ENCODE results near the gene HBA1. TPM values are rescaled to one million over a fixed set of nuclear protein-coding genes. Genes with fewer than 3 reads are reported as not detected.
"Not testable (repeated sequence)": the region's sequence is repeated elsewhere in the genome, so short reads cannot be mapped to it uniquely, and the experiment has no call there.

Gene HBA1
- polyA plus RNA-seq, 1 donor from 2014 or later = 12.1 TPM

- no peaks in the 10 kb centered on the region for H3K9me3 Mint-ChIP-seq
- no peaks in the 10 kb centered on the region for H3K36me3 Mint-ChIP-seq
- H3K27ac Mint-ChIP-seq = peak overlapping the region in 2 of 3 donors; percentile 42 to 62
- H3K27me3 Mint-ChIP-seq = peaks cover 37% of the 10 kb centered on the region
- peak overlapping the region in 3 of 4 donors; percentile 41 to 68 (median 59) for H3K4me3 Mint-ChIP-seq
- peaks cover 0 to 2% (median 1%) of the 10 kb centered on the region in 3 donors for H3K4me1 Mint-ChIP-seq
These were observed 11.5 kb upstream of the HBA1 start for GRCh38 chr16:164827-165538.

GRCh38 chr16:165539-166374 is 10.7 kb upstream of the HBA1 start, which contains the start of gene HBM:
HBM (plus strand) TSS chr16:165978; CDS start chr16:165998, 20 bp downstream.
- H3K4me1 Mint-ChIP-seq = peaks cover 0 to 2% (median 1%) of the 10 kb centered on the region in 3 donors
- H3K36me3 Mint-ChIP-seq = no peaks in the 10 kb centered on the region
- peak within 1 kb of the TSS; percentile 23 to 62 (median 42) for H3K27ac Mint-ChIP-seq
- H3K9me3 Mint-ChIP-seq = no peaks in the 10 kb centered on the region
- peaks cover 42% of the 10 kb centered on the region for H3K27me3 Mint-ChIP-seq
- peak within 1 kb of the TSS; percentile 59 to 68 (median 66) for H3K4me3 Mint-ChIP-seq

GRCh38 chr16:166375-167121 is 9.9 kb upstream of the HBA1 start:
- Mint-ChIP-seq H3K27me3 (peaks cover 43% of the 10 kb centered on the region), H3K36me3 (no peaks in the 10 kb centered on the region), H3K4me3 (peak overlapping the region in 2 of 4 donors; percentile 27 to 32), H3K27ac (peak overlapping the region in 2 of 3 donors; percentile 59 to 68), H3K4me1 (peaks cover 0 to 2% (median 1%) of the 10 kb centered on the region in 3 donors), H3K9me3 (no peaks in the 10 kb centered on the region)

GRCh38 chr16:167122-167690 is 9.3 kb upstream of the HBA1 start:
- Mint-ChIP-seq H3K36me3 (no peaks in the 10 kb centered on the region), H3K4me3 (peak overlapping the region in 2 of 4 donors; percentile 27 to 32), H3K27ac (peak overlapping the region in 2 of 3 donors; percentile 59 to 68), H3K9me3 (no peaks in the 10 kb centered on the region), H3K4me1 (peaks cover 0 to 1% (median under 1%) of the 10 kb centered on the region in 3 donors), H3K27me3 (peaks cover 46% of the 10 kb centered on the region)

DNA sequence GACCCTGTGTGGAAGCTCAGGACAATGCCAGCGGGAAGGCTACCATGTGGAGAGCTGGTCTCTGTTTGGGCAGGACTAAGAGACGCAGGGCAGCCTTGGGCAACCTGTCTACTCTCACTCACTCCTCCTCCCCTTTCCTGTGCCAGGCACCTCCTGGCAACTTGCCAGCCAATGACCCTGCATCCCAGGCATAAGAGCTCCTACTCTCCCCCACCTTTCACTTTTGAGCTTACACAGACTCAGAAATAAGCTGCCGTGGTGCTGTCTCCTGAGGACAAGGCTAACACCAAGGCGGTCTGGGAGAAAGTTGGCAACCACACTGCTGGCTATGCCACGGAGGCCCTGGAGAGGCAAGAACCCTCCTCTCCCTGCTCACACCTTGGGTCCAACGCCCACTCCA is 8.1 kb upstream of the HBA1 start:
- Mint-ChIP-seq H3K27me3 (peaks cover 47% of the 10 kb centered on the region), H3K36me3 (no peaks in the 10 kb centered on the region), H3K4me1 (peaks cover 0 to 1% (median 0%) of the 10 kb centered on the region in 3 donors), H3K27ac (no peak overlapping the region), H3K4me3 (peak overlapping the region in 1 of 4 donors; percentile 12), H3K9me3 (no peaks in the 10 kb centered on the region)

DNA sequence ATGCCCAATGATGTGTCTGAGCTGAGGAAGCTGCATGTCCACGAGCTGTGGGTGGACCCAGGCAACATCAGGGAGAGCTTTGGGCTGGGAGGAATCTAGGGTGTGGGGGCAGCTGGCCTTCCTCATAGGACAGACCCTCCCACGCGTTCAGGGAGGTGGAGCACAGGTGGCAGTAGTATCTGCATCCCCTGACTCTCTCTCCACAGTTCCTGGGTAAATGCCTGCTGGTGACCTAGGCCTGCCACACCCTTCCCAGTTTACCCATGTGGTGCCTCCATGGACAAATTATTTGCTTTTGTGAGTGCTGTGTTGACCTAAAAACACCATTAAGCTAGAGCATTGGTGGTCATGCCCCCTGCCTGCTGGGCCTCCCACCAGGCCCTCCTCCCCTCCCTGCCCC is 7.5 kb upstream of the HBA1 start:
- no peak overlapping the region for H3K27ac Mint-ChIP-seq

GRCh38 chr16:170088-170507 is 6.4 kb upstream of the HBA1 start:
- peaks cover 56% of the 10 kb centered on the region for H3K27me3 Mint-ChIP-seq
- not testable (repeated sequence) for H3K9me3 Mint-ChIP-seq, H3K4me3 Mint-ChIP-seq, H3K36me3 Mint-ChIP-seq, H3K27ac Mint-ChIP-seq, H3K4me1 Mint-ChIP-seq

More for the DNA sequence above, 7.5 kb upstream of the HBA1 start:
- Mint-ChIP-seq H3K4me1 (peaks cover 0 to 2% (median 0%) of the 10 kb centered on the region in 3 donors), H3K27me3 (peaks cover 49% of the 10 kb centered on the region), H3K4me3 (no peak overlapping the region), H3K36me3 (no peaks in the 10 kb centered on the region), H3K9me3 (no peaks in the 10 kb centered on the region)

DNA sequence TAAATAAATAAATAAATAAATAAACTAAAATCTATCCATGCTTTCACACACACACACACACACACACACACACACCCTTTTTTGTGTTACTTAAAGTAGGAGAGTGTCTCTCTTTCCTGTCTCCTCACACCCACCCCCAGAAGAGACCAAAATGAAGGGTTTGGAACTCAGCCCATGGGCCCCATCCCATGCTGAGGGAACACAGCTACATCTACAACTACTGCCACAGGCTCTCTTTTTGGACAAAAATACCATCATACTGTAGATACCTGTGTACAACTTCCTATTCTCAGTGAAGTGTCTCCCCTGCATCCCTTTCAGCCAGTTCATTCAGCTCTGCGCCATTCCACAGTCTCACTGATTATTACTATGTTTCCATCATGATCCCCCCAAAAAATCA is 5.7 kb upstream of the HBA1 start:
- peaks cover 0 to 2% (median 0%) of the 10 kb centered on the region in 3 donors for H3K9me3 Mint-ChIP-seq
- no peaks in the 10 kb centered on the region for H3K36me3 Mint-ChIP-seq
- no peak overlapping the region for H3K27ac Mint-ChIP-seq
- H3K4me3 Mint-ChIP-seq = no peak overlapping the region
- peaks cover 56% of the 10 kb centered on the region for H3K27me3 Mint-ChIP-seq
- H3K4me1 Mint-ChIP-seq = peaks cover 0 to 7% (median 4%) of the 10 kb centered on the region in 3 donors

GRCh38 chr16:172374-172941 is 4.0 kb upstream of the HBA1 start, which contains the start of gene HBA2:
HBA2 (plus strand) TSS chr16:172876; CDS start chr16:172913, 37 bp downstream.
- peak within 1 kb of the TSS in 1 of 3 donors; percentile 59 for H3K27ac Mint-ChIP-seq
- peaks cover 48% of the 10 kb centered on the region for H3K27me3 Mint-ChIP-seq
- H3K4me3 Mint-ChIP-seq = peak within 1 kb of the TSS in 1 of 4 donors; percentile 39
- not testable (repeated sequence) for H3K36me3 Mint-ChIP-seq, H3K4me1 Mint-ChIP-seq, H3K9me3 Mint-ChIP-seq

- H3K27ac Mint-ChIP-seq = peak overlapping the region in 1 of 3 donors; percentile 59
- not testable (repeated sequence) for H3K9me3 Mint-ChIP-seq, H3K36me3 Mint-ChIP-seq, H3K4me3 Mint-ChIP-seq, H3K4me1 Mint-ChIP-seq
- H3K27me3 Mint-ChIP-seq = peaks cover 48% of the 10 kb centered on the region
These were observed 3.1 kb upstream of the HBA1 start for GRCh38 chr16:173211-173854.

- not testable (repeated sequence) for H3K4me1 Mint-ChIP-seq, H3K9me3 Mint-ChIP-seq, H3K36me3 Mint-ChIP-seq
- H3K27ac Mint-ChIP-seq = peak overlapping the region in 1 of 3 donors; percentile 70
- peak overlapping the region in 2 of 4 donors; percentile 20 to 87 for H3K4me3 Mint-ChIP-seq
- peaks cover 44% of the 10 kb centered on the region for H3K27me3 Mint-ChIP-seq
These were observed 2.3 kb upstream of the HBA1 start for GRCh38 chr16:173928-174769.

DNA sequence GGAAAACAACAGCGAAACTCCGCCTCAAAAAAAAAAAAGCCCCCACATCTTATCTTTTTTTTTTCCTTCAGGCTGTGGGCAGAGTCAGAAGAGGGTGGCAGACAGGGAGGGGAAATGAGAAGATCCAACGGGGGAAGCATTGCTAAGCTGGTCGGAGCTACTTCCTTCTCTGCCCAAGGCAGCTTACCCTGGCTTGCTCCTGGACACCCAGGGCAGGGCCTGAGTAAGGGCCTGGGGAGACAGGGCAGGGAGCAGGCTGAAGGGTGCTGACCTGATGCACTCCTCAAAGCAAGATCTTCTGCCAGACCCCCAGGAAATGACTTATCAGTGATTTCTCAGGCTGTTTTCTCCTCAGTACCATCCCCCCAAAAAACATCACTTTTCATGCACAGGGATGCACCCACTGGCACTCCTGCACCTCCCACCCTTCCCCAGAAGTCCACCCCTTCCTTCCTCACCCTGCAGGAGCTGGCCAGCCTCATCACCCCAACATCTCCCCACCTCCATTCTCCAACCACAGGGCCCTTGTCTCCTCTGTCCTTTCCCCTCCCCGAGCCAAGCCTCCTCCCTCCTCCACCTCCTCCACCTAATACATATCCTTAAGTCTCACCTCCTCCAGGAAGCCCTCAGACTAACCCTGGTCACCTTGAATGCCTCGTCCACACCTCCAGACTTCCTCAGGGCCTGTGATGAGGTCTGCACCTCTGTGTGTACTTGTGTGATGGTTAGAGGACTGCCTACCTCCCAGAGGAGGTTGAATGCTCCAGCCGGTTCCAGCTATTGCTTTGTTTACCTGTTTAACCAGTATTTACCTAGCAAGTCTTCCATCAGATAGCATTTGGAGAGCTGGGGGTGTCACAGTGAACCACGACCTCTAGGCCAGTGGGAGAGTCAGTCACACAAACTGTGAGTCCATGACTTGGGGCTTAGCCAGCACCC is 1.2 kb upstream of the HBA1 start:
- Mint-ChIP-seq H3K4me3 (peak overlapping the region in 3 of 4 donors; percentile 20 to 52 (median 40)), H3K27ac (peak overlapping the region in 2 of 3 donors; percentile 63 to 70), H3K36me3 (no peaks in the 10 kb centered on the region), H3K27me3 (peaks cover 46% of the 10 kb centered on the region), H3K9me3 (peaks cover 0 to 2% (median 0%) of the 10 kb centered on the region in 3 donors), H3K4me1 (peaks cover 4 to 9% (median 6%) of the 10 kb centered on the region in 3 donors)

Data from IgD-negative memory B cell (primary cell).